Neutrophil (primary cell): ENCODE measurements around the gene BPTF.
"Not testable (repeated sequence)": the region's sequence is repeated elsewhere in the genome, so short reads cannot be mapped to it uniquely, and the experiment has no call there.

Experiments used
- H3K27ac ChIP-seq: fragments of 200-600 bp; sonication (generic); 2 replicates; pipeline ENCODE4 v1.5.1; 2016; ENCODE audit warnings: mild to moderate bottlenecking, moderate library complexity
- H3K27me3 ChIP-seq: fragments of 200-600 bp; sonication (generic); 2 replicates; pipeline ENCODE4 v1.6.0; 2016; ENCODE audit warnings: mild to moderate bottlenecking
- H3K36me3 ChIP-seq: fragments of 200-600 bp; sonication (generic); 2 replicates; pipeline ENCODE4 v1.5.1; 2017
- H3K4me1 ChIP-seq, 2 experiments: fragments of 200-600 bp in 1 of 2; sonication (generic) in 1 of 2; 1 replicate in 1 of 2; 2 replicates in 1 of 2; pipeline versions ENCODE4 v1.5.1 to v1.6.1; 2013 to 2016; ENCODE audit warnings: low read depth in 1 of 2, low read length in 1 of 2, mild to moderate bottlenecking in 1 of 2, moderate library complexity in 1 of 2; ENCODE audit not compliant: control insufficient read depth in 1 of 2, insufficient read depth in 1 of 2
- H3K4me3 ChIP-seq, 2 experiments: fragments of 200-600 bp in 1 of 2; sonication (generic) in 1 of 2; 1 replicate in 1 of 2; 2 replicates in 1 of 2; pipeline ENCODE4 v1.5.1; 2013 to 2016; ENCODE audit warnings: low read depth in 1 of 2, low read length in 1 of 2, mild to moderate bottlenecking in 1 of 2, moderate library complexity in 1 of 2
- H3K9me3 ChIP-seq: fragments of 200-600 bp; sonication (generic); 2 replicates; pipeline ENCODE4 v1.5.1; 2016
- TF ChIP-seq, protein P1 (sequence below): fragments of 200-600 bp; sonication (generic); IDR thresholded peaks from 2 replicates; pipeline ENCODE4 v1.5.1; 2016; ENCODE audit warnings: antibody characterized with exemption

Gene BPTF

DNA sequence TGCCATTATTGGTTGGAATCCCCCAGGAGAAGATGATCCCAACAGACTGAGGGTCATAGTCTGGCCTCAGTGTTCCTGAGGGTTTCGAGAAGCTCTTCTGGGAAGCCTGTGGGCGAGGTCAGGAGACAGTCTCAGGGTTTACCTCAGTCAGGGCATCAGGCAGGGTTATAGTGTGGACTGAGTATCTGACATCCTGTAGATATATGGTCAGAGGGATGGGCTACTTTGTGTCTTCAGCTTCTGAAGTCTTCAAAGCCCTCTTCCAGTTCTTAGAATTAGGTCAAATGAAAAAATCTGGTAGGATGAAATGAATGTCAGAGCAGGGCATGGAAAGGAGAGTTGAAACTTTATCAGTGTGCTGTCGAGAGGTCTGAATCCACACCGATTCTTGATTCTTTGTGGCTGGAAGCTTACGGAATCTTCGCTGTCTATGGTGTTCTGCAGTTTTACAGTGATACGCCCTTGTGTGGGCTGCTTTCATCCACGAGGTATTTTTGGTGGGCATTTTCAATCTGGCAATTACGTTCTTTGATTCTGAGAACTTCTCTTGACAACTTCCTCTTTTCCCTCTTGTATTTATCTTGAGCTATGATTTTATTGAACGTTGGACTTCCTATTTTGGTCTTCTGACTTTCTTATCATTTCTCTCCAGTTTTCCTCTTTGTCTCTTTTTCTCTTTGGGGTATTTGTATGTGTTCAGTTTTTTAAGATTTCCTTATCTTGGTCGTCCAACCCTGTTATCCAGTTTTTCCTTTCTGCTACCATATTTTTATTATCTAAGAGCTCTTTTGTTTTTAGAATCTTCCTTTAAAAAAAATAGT, 30.4 kb downstream of the BPTF start:
- Histone ChIP-seq H3K4me1 (peaks cover 20 to 28% of the 10 kb centered on the region in 2 experiments), H3K27ac (peak overlapping the region; percentile 74), H3K4me3 (peak overlapping the region in 1 of 2 experiments; percentile 21), H3K36me3 (peaks cover 15% of the 10 kb centered on the region), H3K27me3 (no peaks in the 10 kb centered on the region), H3K9me3 (no peaks in the 10 kb centered on the region)
- TF ChIP-seq, protein P1, sequence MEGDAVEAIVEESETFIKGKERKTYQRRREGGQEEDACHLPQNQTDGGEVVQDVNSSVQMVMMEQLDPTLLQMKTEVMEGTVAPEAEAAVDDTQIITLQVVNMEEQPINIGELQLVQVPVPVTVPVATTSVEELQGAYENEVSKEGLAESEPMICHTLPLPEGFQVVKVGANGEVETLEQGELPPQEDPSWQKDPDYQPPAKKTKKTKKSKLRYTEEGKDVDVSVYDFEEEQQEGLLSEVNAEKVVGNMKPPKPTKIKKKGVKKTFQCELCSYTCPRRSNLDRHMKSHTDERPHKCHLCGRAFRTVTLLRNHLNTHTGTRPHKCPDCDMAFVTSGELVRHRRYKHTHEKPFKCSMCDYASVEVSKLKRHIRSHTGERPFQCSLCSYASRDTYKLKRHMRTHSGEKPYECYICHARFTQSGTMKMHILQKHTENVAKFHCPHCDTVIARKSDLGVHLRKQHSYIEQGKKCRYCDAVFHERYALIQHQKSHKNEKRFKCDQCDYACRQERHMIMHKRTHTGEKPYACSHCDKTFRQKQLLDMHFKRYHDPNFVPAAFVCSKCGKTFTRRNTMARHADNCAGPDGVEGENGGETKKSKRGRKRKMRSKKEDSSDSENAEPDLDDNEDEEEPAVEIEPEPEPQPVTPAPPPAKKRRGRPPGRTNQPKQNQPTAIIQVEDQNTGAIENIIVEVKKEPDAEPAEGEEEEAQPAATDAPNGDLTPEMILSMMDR: no peak

DNA sequence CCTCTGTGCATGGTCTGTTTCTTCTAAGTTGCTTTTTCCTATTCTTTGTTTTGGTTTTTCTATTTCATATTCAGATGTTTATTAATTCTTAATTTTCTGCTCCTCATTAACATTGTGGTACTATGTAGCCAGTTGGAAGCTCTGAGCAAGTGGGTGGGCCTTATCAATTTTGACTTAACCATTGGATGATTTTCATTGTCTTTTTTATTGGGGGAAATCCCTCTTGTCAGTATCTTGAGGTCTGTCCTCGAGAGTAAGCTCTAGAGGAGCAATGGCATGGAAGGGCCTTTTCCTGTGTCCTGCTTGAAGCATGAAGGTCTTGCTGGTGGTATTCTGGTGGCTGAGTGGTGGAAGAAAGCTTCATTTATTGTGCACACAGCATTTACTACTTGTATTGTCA, 31.1 kb downstream of the BPTF start:
- H3K27me3 ChIP-seq, H3K9me3 ChIP-seq: not testable (repeated sequence)
- H3K27ac ChIP-seq: peak overlapping the region; percentile 74
- H3K36me3 ChIP-seq: peaks cover 15% of the 10 kb centered on the region
- H3K4me1 ChIP-seq: peaks cover 20 to 28% of the 10 kb centered on the region in 2 experiments
- H3K4me3 ChIP-seq: peak overlapping the region in 1 of 2 experiments; percentile 21

DNA sequence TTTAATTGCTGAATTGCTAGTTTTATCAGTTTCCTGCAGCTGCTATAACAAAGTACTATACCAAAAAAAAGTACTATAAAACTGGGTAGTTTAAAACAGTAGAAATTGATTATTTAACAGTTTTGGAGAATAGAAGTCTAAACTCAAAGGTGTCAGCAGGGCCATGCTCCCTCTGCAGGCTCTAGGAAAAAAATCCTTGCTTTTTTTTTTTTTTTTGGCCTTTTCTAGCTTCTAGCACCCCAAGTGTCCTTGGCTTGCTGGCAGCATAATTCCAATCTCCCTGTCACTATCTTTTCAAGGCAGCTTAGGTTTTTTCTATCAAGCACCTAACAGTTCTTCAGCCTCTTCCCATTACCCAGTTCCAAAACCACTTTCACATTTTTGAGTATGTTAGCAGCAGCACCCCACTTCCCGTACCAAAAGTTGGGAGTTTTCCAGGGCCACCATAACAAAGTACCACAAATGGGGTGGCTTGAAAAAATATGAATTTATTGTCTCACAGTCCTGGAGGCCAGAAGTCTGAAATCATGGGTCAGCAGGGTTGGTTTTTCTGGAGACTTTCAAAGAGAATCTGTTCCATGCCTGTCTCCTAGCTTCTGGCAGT, 37.4 kb downstream of the BPTF start:
- H3K27ac ChIP-seq: no peak overlapping the region
- peaks cover 7 to 13% of the 10 kb centered on the region in 2 experiments for H3K4me1 ChIP-seq
- H3K9me3 ChIP-seq: no peaks in the 10 kb centered on the region
- no peak overlapping the region for H3K4me3 ChIP-seq
- H3K36me3 ChIP-seq: peaks cover 8% of the 10 kb centered on the region
- H3K27me3 ChIP-seq: no peaks in the 10 kb centered on the region
- TF ChIP-seq, protein P1: no peak

DNA sequence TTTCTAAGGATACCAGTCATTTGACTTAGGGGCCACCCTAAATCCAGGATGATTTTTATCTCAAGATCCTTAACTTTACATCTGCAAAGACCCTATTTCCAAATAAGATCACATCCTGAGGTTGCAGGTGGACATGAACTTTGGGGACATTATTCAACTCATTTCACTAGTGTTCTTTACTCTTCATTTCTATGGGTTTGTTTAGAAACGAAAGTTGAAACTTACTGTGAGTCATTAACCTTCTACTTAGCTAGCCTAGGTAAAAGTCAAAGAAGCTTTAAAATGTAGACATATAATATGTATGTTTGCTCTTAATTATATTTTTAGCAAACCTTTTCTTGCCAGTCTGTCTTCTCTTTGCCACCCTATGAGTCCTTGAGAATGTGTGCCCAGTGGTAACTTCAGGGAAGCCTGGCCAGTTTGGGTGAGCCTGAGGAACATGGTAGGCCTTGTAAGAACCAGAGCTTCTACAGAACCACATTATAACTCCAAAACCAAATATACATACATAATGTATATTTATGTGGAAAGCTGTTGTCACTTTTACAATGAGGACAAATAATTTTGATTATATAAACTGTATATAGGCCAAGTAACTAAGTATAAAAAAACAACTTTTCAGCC, 38.4 kb downstream of the BPTF start:
- H3K4me1 ChIP-seq: peaks cover 3 to 6% of the 10 kb centered on the region in 2 experiments
- no peak overlapping the region for H3K27ac ChIP-seq
- TF ChIP-seq, protein P1: no peak

DNA sequence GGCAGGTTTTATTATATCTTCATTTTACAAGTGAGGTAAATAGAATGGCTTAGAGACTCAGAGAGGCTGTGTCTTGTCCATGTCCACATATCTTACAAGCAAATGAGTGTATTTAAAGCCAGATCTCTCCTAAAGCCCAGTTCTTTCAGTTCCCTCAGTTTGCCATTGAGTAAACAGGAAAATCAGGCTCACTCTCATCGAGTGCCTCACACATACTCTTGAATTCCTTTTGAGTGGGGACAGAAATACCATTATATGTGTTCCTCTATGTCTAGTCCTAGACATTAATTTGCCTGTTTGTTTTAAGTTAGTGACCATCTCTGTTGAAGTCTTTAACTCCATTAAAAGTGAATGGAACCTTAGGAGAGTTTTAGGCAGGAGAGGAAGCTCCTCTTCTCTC, 40.1 kb downstream of the BPTF start:
- TF ChIP-seq, protein P1: no peak
- Histone ChIP-seq H3K4me1 (no peaks in the 10 kb centered on the region), H3K27me3 (no peaks in the 10 kb centered on the region), H3K27ac (no peak overlapping the region), H3K36me3 (peaks cover 16% of the 10 kb centered on the region), H3K4me3 (no peak overlapping the region), H3K9me3 (no peaks in the 10 kb centered on the region)

More for the DNA sequence above, 38.4 kb downstream of the BPTF start:
- Histone ChIP-seq H3K4me3 (no peak overlapping the region), H3K9me3 (no peaks in the 10 kb centered on the region), H3K36me3 (peaks cover 15% of the 10 kb centered on the region), H3K27me3 (no peaks in the 10 kb centered on the region)

DNA sequence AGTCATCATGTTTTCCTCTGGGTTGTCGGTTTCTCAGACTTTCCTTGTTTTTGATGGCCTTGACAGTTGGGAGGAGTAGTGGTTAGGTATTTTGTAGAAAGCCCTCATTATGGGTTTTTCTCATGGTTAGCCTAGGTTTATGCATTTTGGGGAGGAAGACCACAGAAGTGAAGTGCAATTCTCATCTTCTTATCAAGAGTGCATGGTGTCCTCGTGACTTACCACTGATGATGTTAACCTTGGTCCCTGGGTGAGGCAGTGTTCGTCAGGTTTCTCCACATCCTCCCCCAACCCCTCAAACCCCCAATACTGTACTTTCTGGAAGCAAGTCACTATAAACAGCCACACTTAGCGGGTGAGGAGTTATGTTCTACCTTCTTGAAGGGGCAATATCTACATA, 42.3 kb downstream of the BPTF start:
- Histone ChIP-seq H3K4me1 (no peaks in the 10 kb centered on the region), H3K27ac (no peak overlapping the region), H3K9me3 (no peaks in the 10 kb centered on the region), H3K4me3 (no peak overlapping the region), H3K36me3 (peaks cover 16% of the 10 kb centered on the region), H3K27me3 (no peaks in the 10 kb centered on the region)
- TF ChIP-seq, protein P1: no peak
